Breast epithelium (tissue), 3 donors: ENCODE data around the gene IREB2.

ENCODE experiments used
- POLR2A ChIP-seq: fragments of 450-650 bp; IDR thresholded peaks from one replicate; pipeline ENCODE4 v1.6.1; 2016; ENCODE audit warnings: antibody characterized with exemption, mild to moderate bottlenecking, moderate library complexity
- TF ChIP-seq, protein P1 (sequence below), 3 donors: fragments of 450-650 bp; IDR thresholded peaks; one replicate each; pipeline ENCODE4 v1.5.1; 2016 to 2017; ENCODE audit warnings: antibody characterized with exemption in 3 of 3, mild to moderate bottlenecking in 3 of 3, moderate library complexity in 3 of 3

DNA sequence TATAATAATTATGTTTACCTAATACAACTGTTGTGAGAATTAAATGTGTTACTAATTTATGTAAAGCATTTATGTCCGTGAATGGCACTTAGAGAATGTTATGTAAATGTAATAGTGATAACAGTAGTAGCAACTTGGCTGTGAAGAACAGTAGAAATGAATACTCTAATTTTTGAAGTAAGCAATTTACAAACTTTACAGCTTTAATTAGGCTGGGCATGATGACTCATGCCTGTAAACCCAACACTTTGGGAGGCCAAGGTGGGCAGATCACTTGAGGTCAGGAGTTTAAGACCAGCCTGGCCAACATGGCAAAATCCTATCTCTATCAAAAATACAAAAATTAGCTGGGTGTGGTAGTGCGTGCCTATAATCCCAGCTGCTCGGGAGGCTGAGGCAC is 33.9 kb upstream of the IREB2 start:
- TF ChIP-seq, protein P1, sequence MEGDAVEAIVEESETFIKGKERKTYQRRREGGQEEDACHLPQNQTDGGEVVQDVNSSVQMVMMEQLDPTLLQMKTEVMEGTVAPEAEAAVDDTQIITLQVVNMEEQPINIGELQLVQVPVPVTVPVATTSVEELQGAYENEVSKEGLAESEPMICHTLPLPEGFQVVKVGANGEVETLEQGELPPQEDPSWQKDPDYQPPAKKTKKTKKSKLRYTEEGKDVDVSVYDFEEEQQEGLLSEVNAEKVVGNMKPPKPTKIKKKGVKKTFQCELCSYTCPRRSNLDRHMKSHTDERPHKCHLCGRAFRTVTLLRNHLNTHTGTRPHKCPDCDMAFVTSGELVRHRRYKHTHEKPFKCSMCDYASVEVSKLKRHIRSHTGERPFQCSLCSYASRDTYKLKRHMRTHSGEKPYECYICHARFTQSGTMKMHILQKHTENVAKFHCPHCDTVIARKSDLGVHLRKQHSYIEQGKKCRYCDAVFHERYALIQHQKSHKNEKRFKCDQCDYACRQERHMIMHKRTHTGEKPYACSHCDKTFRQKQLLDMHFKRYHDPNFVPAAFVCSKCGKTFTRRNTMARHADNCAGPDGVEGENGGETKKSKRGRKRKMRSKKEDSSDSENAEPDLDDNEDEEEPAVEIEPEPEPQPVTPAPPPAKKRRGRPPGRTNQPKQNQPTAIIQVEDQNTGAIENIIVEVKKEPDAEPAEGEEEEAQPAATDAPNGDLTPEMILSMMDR (IDR thresholded peaks at IDR 0.05) = no peak
- TF ChIP-seq POLR2A = no peak
